Peyer's patch (tissue), 4 donors: ENCODE results near the gene LRRC8E. TPM values are rescaled to one million over a fixed set of nuclear protein-coding genes. Genes with fewer than 3 reads are reported as not detected.
A peak's percentile ranks its signal among the peaks of the same experiment; 100 is the strongest.

Experiments used
- DNase-seq, 3 donors: peaks; one replicate each; pipeline ENCODE4 v3.0.0-alpha.2; 2017 to 2019
- H3K27ac ChIP-seq, 4 donors: fragments of 200-600 bp; sonication (generic); one replicate each; pipeline ENCODE4 v1.5.1; 2016 to 2019
- H3K27me3 ChIP-seq, 2 donors: fragments of 200-600 bp; sonication (generic); one replicate each; pipeline ENCODE4 v1.5.1; 2019
- H3K36me3 ChIP-seq, 3 donors: fragments of 200-600 bp; sonication (generic); one replicate each; pipeline ENCODE4 v1.5.1; 2016 to 2019
- H3K4me1 ChIP-seq, 4 donors: fragments of 200-600 bp; sonication (generic); one replicate each; pipeline ENCODE4 v1.5.1; 2016 to 2019
- H3K4me3 ChIP-seq, 4 donors: fragments of 200-600 bp; sonication (generic); 1 replicate in 3 of 4; 2 replicates in 1 of 4; pipeline ENCODE4 v1.5.1; 2016 to 2019; ENCODE audit warnings: mild to moderate bottlenecking in 1 of 4
- H3K9me3 ChIP-seq, 4 donors: fragments of 200-600 bp; sonication (generic); one replicate each; pipeline ENCODE4 v1.5.1; 2016 to 2019; ENCODE audit warnings: mild to moderate bottlenecking in 1 of 4
- CTCF ChIP-seq, 6 experiments: fragments of 450-650 bp in 4 of 6; fragments of 200-600 bp in 2 of 6; sonication (generic) in 1 of 6; IDR thresholded peaks; one replicate each; pipeline ENCODE4 v1.5.1; 2017 to 2019; ENCODE audit warnings: antibody characterized with exemption in 6 of 6, mild to moderate bottlenecking in 3 of 6, moderate library complexity in 1 of 6
- POLR2A ChIP-seq, 2 donors: fragments of 450-650 bp; IDR thresholded peaks; one replicate each; pipeline ENCODE4 v1.5.1; 2017; ENCODE audit warnings: antibody characterized with exemption in 2 of 2, mild to moderate bottlenecking in 2 of 2, moderate library complexity in 2 of 2
- total RNA-seq, 4 donors: library from RNA; depleted of rRNA; stranded (reverse); fragments of >200 nt; gene quantifications; one replicate each; pipeline ENCODE4 v1.1.0, GENCODE V29; 2016

Gene LRRC8E
- total RNA-seq, 4 donors from 2014 or later, result 0.57 to 0.88 (median 0.80) TPM; not detected in 1

- Histone ChIP-seq H3K27ac (no peak overlapping the region), H3K36me3 (no peaks in the 10 kb centered on the region), H3K4me3 (no peak overlapping the region), H3K27me3 (no peaks in the 10 kb centered on the region), H3K9me3 (no peaks in the 10 kb centered on the region), H3K4me1 (peaks cover 5 to 32% (median 20%) of the 10 kb centered on the region in 4 donors)
- DNase-seq, result peak in 1 of 3 donors; percentile 37
- TF ChIP-seq CTCF (IDR thresholded peaks at IDR 0.05) (no peak), POLR2A (IDR thresholded peaks at IDR 0.05) (no peak)
These were observed 24.2 kb upstream of the LRRC8E start for GRCh38 chr19:7863971-7864689.

GRCh38 chr19:7864690-7865074 lies 23.6 kb upstream of the LRRC8E start:
- TF ChIP-seq CTCF (IDR thresholded peaks at IDR 0.05) (no peak), POLR2A (IDR thresholded peaks at IDR 0.05) (no peak)
- no peaks in the 10 kb centered on the region for H3K9me3 ChIP-seq
- no peak for DNase-seq
- H3K36me3 ChIP-seq, result no peaks in the 10 kb centered on the region
- H3K27ac ChIP-seq, result no peak overlapping the region
- no peak overlapping the region for H3K4me3 ChIP-seq
- H3K4me1 ChIP-seq, result peaks cover 5 to 37% (median 23%) of the 10 kb centered on the region in 4 donors
- no peaks in the 10 kb centered on the region for H3K27me3 ChIP-seq

- Histone ChIP-seq H3K9me3 (no peaks in the 10 kb centered on the region), H3K4me3 (no peak overlapping the region), H3K27ac (no peak overlapping the region), H3K36me3 (no peaks in the 10 kb centered on the region), H3K27me3 (no peaks in the 10 kb centered on the region), H3K4me1 (peaks cover 5 to 41% (median 23%) of the 10 kb centered on the region in 4 donors)
- DNase-seq, result peak in 1 of 3 donors; percentile 39
- TF ChIP-seq CTCF (IDR thresholded peaks at IDR 0.05), result no peak
- no peak for TF ChIP-seq POLR2A (IDR thresholded peaks at IDR 0.05)
These were observed 22.9 kb upstream of the LRRC8E start for GRCh38 chr19:7865262-7865911.

GRCh38 chr19:7866399-7867091 lies 21.8 kb upstream of the LRRC8E start:
- Histone ChIP-seq H3K27me3 (no peaks in the 10 kb centered on the region), H3K36me3 (no peaks in the 10 kb centered on the region), H3K9me3 (no peaks in the 10 kb centered on the region), H3K4me3 (no peak overlapping the region), H3K4me1 (peaks cover 5 to 43% (median 22%) of the 10 kb centered on the region in 4 donors), H3K27ac (no peak overlapping the region)
- no peak for TF ChIP-seq POLR2A (IDR thresholded peaks at IDR 0.05)
- no peak for TF ChIP-seq CTCF (IDR thresholded peaks at IDR 0.05)
- peak in 1 of 3 donors; percentile 40 for DNase-seq

GRCh38 chr19:7867092-7867844 lies 21.0 kb upstream of the LRRC8E start:
- no peak for TF ChIP-seq POLR2A (IDR thresholded peaks at IDR 0.05)
- no peak for TF ChIP-seq CTCF (IDR thresholded peaks at IDR 0.05)
- H3K4me3 ChIP-seq, result no peak overlapping the region
- H3K4me1 ChIP-seq, result peaks cover 5 to 43% (median 15%) of the 10 kb centered on the region in 4 donors
- DNase-seq, result peak in 1 of 3 donors; percentile 39
- no peak overlapping the region for H3K27ac ChIP-seq
- H3K27me3 ChIP-seq, result peaks cover 0 to under 1% of the 10 kb centered on the region in 2 donors
- H3K36me3 ChIP-seq, result no peaks in the 10 kb centered on the region
- H3K9me3 ChIP-seq, result no peaks in the 10 kb centered on the region
